ENCODE measurements around the gene GNAI3. TPM values are rescaled to one million over a fixed set of nuclear protein-coding genes. Genes with fewer than 3 reads are reported as not detected.

The GNAI3 gene
- total and polyA plus RNA-seq, 10 of the 15 experiments (the other 5 are each of a cell fraction or from before 2014, with no cell fraction given), result 5.9 to 13.8 (median 8.0) TPM

DNA sequence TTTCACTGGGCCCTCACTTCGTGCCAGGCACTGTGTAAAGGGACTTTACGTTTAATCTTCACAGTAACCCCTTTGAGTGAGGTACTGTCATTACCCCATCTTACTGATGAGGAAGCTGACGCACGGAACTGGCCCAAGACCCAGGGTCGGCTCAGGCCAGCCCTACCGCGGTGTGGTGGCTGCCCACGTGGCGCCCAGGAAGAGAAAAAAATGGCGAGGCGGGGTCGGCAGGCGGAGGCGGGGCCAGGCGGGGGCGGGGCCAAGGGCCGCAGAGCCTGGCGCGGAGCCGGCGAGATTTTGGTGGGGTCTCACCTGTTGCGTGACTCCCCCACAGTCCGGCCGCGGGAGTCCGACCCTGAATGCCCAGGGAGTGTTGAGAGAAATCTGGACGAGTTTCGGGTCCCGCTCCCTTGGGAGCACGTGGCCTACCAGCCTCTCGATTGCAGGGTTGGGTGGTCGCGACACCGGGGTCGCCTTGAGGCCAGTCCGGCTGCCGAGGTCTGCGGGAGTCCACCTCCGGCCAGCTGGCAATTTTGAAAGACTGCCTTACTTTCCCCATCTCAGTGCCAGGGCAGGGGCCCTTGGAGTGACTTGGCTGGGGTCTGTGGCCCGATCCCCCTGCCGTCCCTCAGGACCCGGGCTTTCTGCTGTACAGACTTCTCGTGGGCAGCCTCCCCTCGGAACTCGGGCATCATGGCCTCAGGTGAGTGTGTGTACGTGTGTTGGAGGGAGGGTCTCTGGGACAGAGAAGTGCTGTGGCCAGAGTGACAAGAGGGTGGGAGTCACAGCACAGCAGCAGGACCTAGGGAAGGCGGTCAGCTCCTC lies 71.4 kb downstream of the GNAI3 start, which contains the start of the genes AMPD2 and GNAT2:
Gene AMPD2, plus strand, starts transcription at position 262 of the 825 bp plus-strand sequence. CDS start 1,339 bp downstream, outside the sequence.
Gene GNAT2, minus strand, starts transcription at position 41 of the 825 bp plus-strand sequence. CDS start 6,746 bp downstream, outside the sequence.
- ChIA-PET CTCF (interaction anchor here (0.6 to 2.4 kb wide), 17 partner anchors 10 to 410 kb away, joined by 3 to 16 read pairs (median 5); partner anchors contain the start of genes AHCYL1, GNAI3 and SARS1), SMC1A (ENCODE audit: uncharacterized antibody, unreplicated experiment) (interaction anchor here (0.6 to 2.7 kb wide), 8 partner anchors 10 to 73 kb away, joined by 3 to 18 read pairs (median 3); partner anchors contain the start of gene GNAI3), RAD21 (ENCODE audit: unreplicated experiment) (interaction anchor here (0.7 to 2.3 kb wide), 10 partner anchors 11 to 87 kb away, joined by 3 to 11 read pairs (median 4); partner anchors contain the start of gene GNAI3), POLR2A (interaction anchor here (0.7 to 3.4 kb wide), 4 partner anchors 12 to 74 kb away, joined by 3 to 34 read pairs (median 8); partner anchors contain the start of gene GNAI3)
- Histone ChIP-seq H3K79me2 (ENCODE audit: control insufficient read depth, insufficient read depth, low read length) (peaks cover 51% of the 10 kb centered on the region), H3K9me3 (replicated peaks; ENCODE audit: control insufficient read depth, insufficient read depth, low read length) (no peaks in the 10 kb centered on the region), H3K4me3 (peak within 1 kb of the TSS; percentile 85), H3K27me3 (replicated peaks in 1 of 2; ENCODE audit: control insufficient read depth in 2 of 2, insufficient read depth in 2 of 2, low read length in 1 of 2) (no peaks in the 10 kb centered on the region), H3K36me3 (ENCODE audit: control insufficient read depth in 2 of 2, insufficient read depth in 2 of 2, low read length in 1 of 2) (no peaks in the 10 kb centered on the region), H3K27ac (ENCODE audit: control insufficient read depth, insufficient read depth) (peak within 1 kb of the TSS; percentile 72), H3K4me1 (ENCODE audit: control insufficient read depth, insufficient read depth, low read length) (peaks cover 41% of the 10 kb centered on the region), H4K20me1 (ENCODE audit: control insufficient read depth, insufficient read depth) (no peaks in the 10 kb centered on the region), H2AFZ (ENCODE audit: control insufficient read depth, low read depth, low read length) (peak within 1 kb of the TSS; percentile 94), H3K4me2 (ENCODE audit: control insufficient read depth, insufficient read depth) (peak within 1 kb of the TSS; percentile 90), H3K9ac (ENCODE audit: control insufficient read depth, insufficient read depth, low read length) (peak within 1 kb of the TSS; percentile 86)
- intact Hi-C loops (cut with micrococcal nuclease; ENCODE audit: unreplicated experiment) (loop anchor here (1.0 to 5.0 kb wide), 2 partner anchors 71 to 127 kb away; partner anchors contain the start of genes CYB561D1 and GNAI3), in situ Hi-C loops (cut with MboI) (loop anchor here (5.0 kb wide), 2 partner anchors 72 to 132 kb away; partner anchors contain the start of gene GNAI3)
- DNase-seq (ENCODE audit: low read depth, low spot score) (peak; percentile 48), ATAC-seq (peak; percentile 76), FAIRE-seq (no peak)
- under 1% methylated on average over 46 of the region's 47 CpGs for WGBS (ENCODE audit: insufficient coverage, insufficient replicate concordance, low lambda C conversion rate, missing lambda C conversion rate)
- TSS peak; percentile 77 for BruUV-seq (replicated peaks)
- TF ChIP-seq ASH2L (IDR thresholded peaks at IDR 0.05; ENCODE audit: borderline replicate concordance, low read depth) (no peak), SREBF2 (IDR thresholded peaks at IDR 0.05; ENCODE audit: low read length) (no peak), SRF (IDR thresholded peaks at IDR 0.05; ENCODE audit: low read depth in 2 of 2, low read length in 2 of 2) (no peak), ZNF592 (IDR thresholded peaks at IDR 0.05) (no peak), JUND (IDR thresholded peaks at IDR 0.05; ENCODE audit: low read depth, low read length) (no peak), CEBPB (IDR thresholded peaks at IDR 0.05; ENCODE audit: borderline replicate concordance in 1 of 2, low read depth in 2 of 2, low read length in 2 of 2) (no peak), NFYA (IDR thresholded peaks at IDR 0.05; ENCODE audit: borderline replicate concordance, low read depth, low read length) (no peak), MEF2A (IDR thresholded peaks at IDR 0.05; ENCODE audit: insufficient read depth, low read depth, low read length) (no peak), MXI1 (IDR thresholded peaks at IDR 0.05; ENCODE audit: low read depth, low read length) (peak; percentile 93), BHLHE40 (IDR thresholded peaks at IDR 0.05; ENCODE audit: borderline replicate concordance in 1 of 2, low read depth in 2 of 2, low read length in 1 of 2) (peak in 1 of 2 experiments; percentile 40; a peak in 1 of 4 replicates), PAX8 (IDR thresholded peaks at IDR 0.05) (no peak)
- TF ChIP-seq, protein P1, sequence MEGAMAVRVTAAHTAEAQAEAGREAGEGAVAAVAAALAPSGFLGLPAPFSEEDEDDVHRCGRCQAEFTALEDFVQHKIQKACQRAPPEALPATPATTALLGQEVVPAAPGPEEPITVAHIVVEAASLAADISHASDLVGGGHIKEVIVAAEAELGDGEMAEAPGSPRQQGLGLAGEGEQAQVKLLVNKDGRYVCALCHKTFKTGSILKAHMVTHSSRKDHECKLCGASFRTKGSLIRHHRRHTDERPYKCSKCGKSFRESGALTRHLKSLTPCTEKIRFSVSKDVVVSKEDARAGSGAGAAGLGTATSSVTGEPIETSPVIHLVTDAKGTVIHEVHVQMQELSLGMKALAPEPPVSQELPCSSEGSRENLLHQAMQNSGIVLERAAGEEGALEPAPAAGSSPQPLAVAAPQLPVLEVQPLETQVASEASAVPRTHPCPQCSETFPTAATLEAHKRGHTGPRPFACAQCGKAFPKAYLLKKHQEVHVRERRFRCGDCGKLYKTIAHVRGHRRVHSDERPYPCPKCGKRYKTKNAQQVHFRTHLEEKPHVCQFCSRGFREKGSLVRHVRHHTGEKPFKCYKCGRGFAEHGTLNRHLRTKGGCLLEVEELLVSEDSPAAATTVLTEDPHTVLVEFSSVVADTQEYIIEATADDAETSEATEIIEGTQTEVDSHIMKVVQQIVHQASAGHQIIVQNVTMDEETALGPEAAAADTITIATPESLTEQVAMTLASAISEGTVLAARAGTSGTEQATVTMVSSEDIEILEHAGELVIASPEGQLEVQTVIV (IDR thresholded peaks at IDR 0.05; ENCODE audit: borderline replicate concordance, partially characterized antibody), result no peak
- TF ChIP-seq, protein P2, sequence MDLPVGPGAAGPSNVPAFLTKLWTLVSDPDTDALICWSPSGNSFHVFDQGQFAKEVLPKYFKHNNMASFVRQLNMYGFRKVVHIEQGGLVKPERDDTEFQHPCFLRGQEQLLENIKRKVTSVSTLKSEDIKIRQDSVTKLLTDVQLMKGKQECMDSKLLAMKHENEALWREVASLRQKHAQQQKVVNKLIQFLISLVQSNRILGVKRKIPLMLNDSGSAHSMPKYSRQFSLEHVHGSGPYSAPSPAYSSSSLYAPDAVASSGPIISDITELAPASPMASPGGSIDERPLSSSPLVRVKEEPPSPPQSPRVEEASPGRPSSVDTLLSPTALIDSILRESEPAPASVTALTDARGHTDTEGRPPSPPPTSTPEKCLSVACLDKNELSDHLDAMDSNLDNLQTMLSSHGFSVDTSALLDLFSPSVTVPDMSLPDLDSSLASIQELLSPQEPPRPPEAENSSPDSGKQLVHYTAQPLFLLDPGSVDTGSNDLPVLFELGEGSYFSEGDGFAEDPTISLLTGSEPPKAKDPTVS (IDR thresholded peaks at IDR 0.05; ENCODE audit: low read depth, low read length), result no peak
